Muscle of leg (tissue), 11 donors: Measurements from ENCODE around the gene INTS14. TPM values are rescaled to one million over a fixed set of nuclear protein-coding genes. Genes with fewer than 3 reads are reported as not detected.

Source experiments
- DNase-seq: peaks from one replicate; pipeline ENCODE4 v3.0.0; 2013
- H3K27ac ChIP-seq: one replicate; pipeline ENCODE4 v1.5.1; 2013; ENCODE audit warnings: mild to moderate bottlenecking, low read length, control low read depth
- H3K27me3 ChIP-seq: one replicate; pipeline ENCODE4 v1.6.1; 2013; ENCODE audit warnings: low read length; ENCODE audit not compliant: control insufficient read depth, insufficient read depth
- H3K36me3 ChIP-seq: one replicate; pipeline ENCODE4 v1.6.1; 2013; ENCODE audit warnings: low read length; ENCODE audit not compliant: control insufficient read depth, insufficient read depth
- H3K4me1 ChIP-seq: one replicate; pipeline ENCODE4 v1.6.1; 2013; ENCODE audit warnings: low read length; ENCODE audit not compliant: control insufficient read depth, insufficient read depth
- H3K4me3 ChIP-seq: one replicate; pipeline ENCODE4 v1.5.1; 2013; ENCODE audit warnings: low read length, control low read depth
- H3K9me3 ChIP-seq: replicated peaks from 2 replicates; pipeline ENCODE4 v1.6.1; 2013; ENCODE audit warnings: low read depth, low read length; ENCODE audit not compliant: control insufficient read depth
- WGBS: methylation state at CpG from one replicate; pipeline ENCODE4 v1.1.5; 2013; ENCODE audit warnings: missing lambda C conversion rate; ENCODE audit not compliant: insufficient coverage; 5-methylcytosine and 5-hydroxymethylcytosine counted together
- polyA plus RNA-seq, 8 donors: library from polyadenylated mRNA; unstranded; fragments of 120-200 nt; gene quantifications; one replicate each; pipeline versions ENCODE4 v1.2.1 to v1.2.3, GENCODE V29; 2013; ENCODE audit warnings: inconsistent platforms in 1 of 8, low replicate concordance in 1 of 8; ENCODE audit not compliant: insufficient read length in 8 of 8, insufficient read depth in 1 of 8
- total RNA-seq: library from RNA; stranded (reverse); fragments of 120-200 nt; gene quantifications from one replicate; pipeline ENCODE4 v1.2.4, GENCODE V29; 2013

INTS14 gene
- total and polyA plus RNA-seq, 9 donors = 18.0 to 26.8 (median 22.3) TPM

DNA sequence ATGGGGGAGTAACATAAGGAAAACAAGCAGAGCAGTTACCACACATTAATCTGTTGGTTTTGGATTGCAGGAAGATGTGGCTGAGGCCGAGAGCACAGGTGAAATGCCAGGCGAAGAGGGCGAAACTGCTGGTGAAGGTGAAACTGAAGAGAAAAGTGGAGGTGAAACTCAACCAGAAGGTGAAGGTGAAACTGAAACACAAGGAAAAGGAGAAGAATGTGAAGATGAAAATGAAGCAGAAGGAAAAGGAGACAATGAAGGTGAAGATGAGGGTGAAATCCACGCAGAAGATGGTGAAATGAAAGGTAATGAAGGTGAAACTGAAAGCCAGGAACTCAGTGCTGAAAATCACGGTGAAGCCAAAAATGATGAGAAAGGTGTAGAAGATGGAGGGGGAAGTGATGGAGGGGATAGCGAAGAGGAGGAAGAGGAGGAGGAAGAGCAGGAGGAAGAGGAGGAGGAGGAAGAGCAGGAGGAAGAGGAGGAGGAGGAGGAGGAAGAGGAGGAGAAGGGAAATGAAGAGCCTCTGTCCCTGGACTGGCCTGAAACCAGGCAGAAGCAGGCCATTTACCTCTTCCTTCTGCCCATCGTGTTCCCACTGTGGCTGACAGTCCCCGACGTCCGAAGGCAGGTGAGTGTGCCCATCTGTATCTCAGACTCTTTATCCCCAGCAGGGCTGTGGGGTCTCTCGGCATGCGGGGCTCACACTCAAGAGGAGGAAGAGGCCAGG is 39.5 kb upstream of the INTS14 start:
- 95% methylated on average over 6 of the region's 12 CpGs for WGBS
- Histone ChIP-seq H3K36me3 (peaks cover 24% of the 10 kb centered on the region), H3K27me3 (no peaks in the 10 kb centered on the region), H3K9me3 (no peaks in the 10 kb centered on the region), H3K4me3 (no peak overlapping the region), H3K4me1 (no peaks in the 10 kb centered on the region), H3K27ac (no peak overlapping the region)
- DNase-seq = no peak

- H3K4me1 ChIP-seq = peaks cover 11% of the 10 kb centered on the region
- no peaks in the 10 kb centered on the region for H3K27me3 ChIP-seq
- DNase-seq = no peak
- WGBS = 47% methylated on average over 3 of the region's 4 CpGs
- H3K4me3 ChIP-seq = no peak overlapping the region
- peaks cover 8% of the 10 kb centered on the region for H3K36me3 ChIP-seq
- no peak overlapping the region for H3K27ac ChIP-seq
- no peaks in the 10 kb centered on the region for H3K9me3 ChIP-seq
These were observed 35.6 kb upstream of the INTS14 start for GRCh38 chr15:65646486-65646885.

DNA sequence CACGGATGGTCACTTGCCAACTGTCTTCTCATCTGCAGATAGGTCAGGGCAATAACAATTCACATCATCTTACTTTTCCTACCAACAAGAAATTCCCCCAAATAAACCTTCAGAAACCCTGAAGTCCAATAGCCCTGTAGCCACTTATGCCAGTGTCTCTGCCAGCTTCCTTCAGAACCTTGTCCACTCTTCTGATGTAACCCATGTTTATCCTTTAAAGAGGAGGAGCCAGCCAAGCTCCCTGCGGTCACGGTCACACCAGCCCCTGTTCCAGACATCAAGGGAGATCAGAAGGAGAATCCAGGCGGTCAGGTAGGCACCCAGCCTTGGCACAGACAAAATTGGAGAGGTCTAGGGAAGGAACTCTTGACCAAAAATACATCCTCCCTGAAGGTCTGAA is 34.5 kb upstream of the INTS14 start:
- Histone ChIP-seq H3K4me1 (peaks cover 12% of the 10 kb centered on the region), H3K4me3 (no peak overlapping the region), H3K27ac (no peak overlapping the region), H3K27me3 (no peaks in the 10 kb centered on the region), H3K9me3 (no peaks in the 10 kb centered on the region), H3K36me3 (no peaks in the 10 kb centered on the region)
- WGBS = 60% methylated on average over 1 of the region's 4 CpGs
- no peak for DNase-seq

DNA sequence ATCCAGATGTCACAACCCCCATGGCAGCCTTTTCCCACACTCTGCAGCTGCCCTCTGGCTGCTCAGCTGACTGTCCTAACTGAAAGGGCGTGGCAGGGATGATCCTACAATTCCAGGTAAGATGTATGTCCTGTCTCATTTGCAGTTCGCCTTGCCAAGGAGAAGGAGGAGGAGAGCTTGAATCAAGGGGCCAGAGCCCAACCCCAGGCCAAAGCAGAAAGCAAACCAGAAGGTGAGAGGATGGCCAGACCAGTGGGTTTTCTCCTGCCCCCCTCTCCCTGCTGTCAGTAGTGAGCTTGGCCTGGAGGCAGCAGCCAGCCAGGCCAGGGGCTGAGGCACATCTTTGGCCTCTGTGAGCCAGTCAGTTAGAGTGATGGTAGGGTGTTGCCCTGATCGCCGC is 33.4 kb upstream of the INTS14 start:
- peaks cover 12% of the 10 kb centered on the region for H3K4me1 ChIP-seq
- no peaks in the 10 kb centered on the region for H3K9me3 ChIP-seq
- H3K36me3 ChIP-seq = no peaks in the 10 kb centered on the region
- no peak overlapping the region for H3K27ac ChIP-seq
- WGBS = 82% methylated on average over 1 of the region's 4 CpGs
- no peaks in the 10 kb centered on the region for H3K27me3 ChIP-seq
- H3K4me3 ChIP-seq = no peak overlapping the region
- DNase-seq = no peak

DNA sequence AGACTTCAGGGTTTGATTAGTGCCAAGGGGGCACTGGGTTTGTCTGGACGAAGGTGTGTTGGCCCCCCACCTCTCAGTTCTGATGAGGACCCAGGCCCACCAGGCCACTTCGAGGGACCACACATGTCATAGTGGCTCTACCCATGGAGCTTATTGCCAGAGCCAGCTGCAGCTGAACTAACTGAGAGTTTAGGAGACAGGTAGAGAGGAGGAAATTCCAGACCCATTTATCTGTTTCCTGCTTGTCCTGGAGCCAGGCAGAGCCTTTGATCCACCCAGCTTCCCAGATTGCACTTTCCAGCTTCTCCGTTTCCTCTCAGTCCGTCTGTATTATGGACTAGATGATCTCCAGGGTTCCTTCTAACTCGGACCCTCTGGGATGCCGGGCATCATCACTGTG is 31.7 kb upstream of the INTS14 start:
- H3K27ac ChIP-seq = no peak overlapping the region
- WGBS = 54% methylated on average over 4 of the region's 6 CpGs

GRCh38 chr15:65641768-65642475 is 31.0 kb upstream of the INTS14 start:
- H3K36me3 ChIP-seq = no peaks in the 10 kb centered on the region
- DNase-seq = peak; percentile 18
- WGBS = 17% methylated on average over 3 of the region's 6 CpGs
- no peaks in the 10 kb centered on the region for H3K27me3 ChIP-seq
- H3K4me3 ChIP-seq = no peak overlapping the region
- no peak overlapping the region for H3K27ac ChIP-seq
- no peaks in the 10 kb centered on the region for H3K9me3 ChIP-seq
- peaks cover 12% of the 10 kb centered on the region for H3K4me1 ChIP-seq

More for the DNA sequence above, 31.7 kb upstream of the INTS14 start:
- Histone ChIP-seq H3K9me3 (no peaks in the 10 kb centered on the region), H3K4me1 (peaks cover 12% of the 10 kb centered on the region), H3K27me3 (no peaks in the 10 kb centered on the region), H3K36me3 (no peaks in the 10 kb centered on the region), H3K4me3 (no peak overlapping the region)
- DNase-seq = no peak

DNA sequence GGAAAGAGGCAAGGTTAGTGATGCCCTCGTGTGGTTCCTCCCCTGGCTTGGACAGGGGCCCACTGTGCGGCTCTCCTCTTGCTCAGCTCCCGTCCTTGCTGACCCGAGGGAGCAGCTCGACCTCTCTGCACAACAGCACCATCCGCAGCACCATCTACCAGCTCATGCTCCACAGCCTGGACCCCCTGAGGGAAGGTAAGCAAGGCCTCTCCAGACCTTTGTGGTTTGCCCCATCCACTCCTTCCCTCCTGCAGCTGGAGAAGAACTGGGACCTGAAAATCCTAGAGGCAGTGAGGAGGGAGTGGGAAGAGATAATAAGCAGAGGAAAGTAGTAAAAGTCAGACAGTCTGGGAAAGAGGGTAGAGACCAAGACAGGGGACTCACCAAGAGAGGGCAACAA is 28.6 kb upstream of the INTS14 start:
- H3K9me3 ChIP-seq = no peaks in the 10 kb centered on the region
- DNase-seq = no peak
- H3K4me3 ChIP-seq = no peak overlapping the region
- 58% methylated on average over 4 of the region's 6 CpGs for WGBS
- no peak overlapping the region for H3K27ac ChIP-seq
- H3K36me3 ChIP-seq = no peaks in the 10 kb centered on the region
- H3K4me1 ChIP-seq = peaks cover 12% of the 10 kb centered on the region
- H3K27me3 ChIP-seq = no peaks in the 10 kb centered on the region

GRCh38 chr15:65638681-65639089 is 27.8 kb upstream of the INTS14 start:
- Histone ChIP-seq H3K4me3 (no peak overlapping the region), H3K27me3 (no peaks in the 10 kb centered on the region), H3K36me3 (no peaks in the 10 kb centered on the region), H3K4me1 (peaks cover 12% of the 10 kb centered on the region), H3K9me3 (no peaks in the 10 kb centered on the region), H3K27ac (no peak overlapping the region)
- 0% methylated on average over 2 of the region's 3 CpGs for WGBS
- DNase-seq = peak; percentile 89

- H3K4me1 ChIP-seq = peaks cover 12% of the 10 kb centered on the region
- no peak overlapping the region for H3K27ac ChIP-seq
- no peaks in the 10 kb centered on the region for H3K36me3 ChIP-seq
- no peak for DNase-seq
- 97% methylated on average over 4 of the region's 5 CpGs for WGBS
- no peak overlapping the region for H3K4me3 ChIP-seq
- no peaks in the 10 kb centered on the region for H3K9me3 ChIP-seq
- no peaks in the 10 kb centered on the region for H3K27me3 ChIP-seq
These were observed 27.2 kb upstream of the INTS14 start for GRCh38 chr15:65638109-65638508.

DNA sequence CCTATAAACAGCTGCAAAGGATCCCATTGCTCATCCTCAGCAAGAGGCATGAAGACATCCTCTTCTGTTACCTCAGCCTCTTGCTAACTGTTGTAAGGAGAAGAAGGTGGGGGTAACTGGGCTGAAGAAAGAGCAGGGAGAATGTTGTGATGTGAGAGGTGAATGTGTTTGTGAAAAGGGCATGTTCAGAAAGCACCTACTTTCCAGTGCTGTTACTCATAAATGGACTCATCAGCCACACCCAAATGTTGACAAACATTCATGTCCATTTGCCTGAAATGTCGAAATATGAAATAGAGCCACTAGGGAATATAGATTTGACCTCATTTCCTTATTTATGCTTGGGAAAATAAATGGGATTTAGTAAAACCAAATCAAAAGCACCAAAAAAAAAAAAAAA is 23.4 kb upstream of the INTS14 start:
- no peaks in the 10 kb centered on the region for H3K9me3 ChIP-seq
- no peaks in the 10 kb centered on the region for H3K27me3 ChIP-seq
- no peaks in the 10 kb centered on the region for H3K36me3 ChIP-seq
- no CpG with 5 or more reads among the region's 1 CpG for WGBS
- H3K27ac ChIP-seq = no peak overlapping the region
- no peaks in the 10 kb centered on the region for H3K4me1 ChIP-seq
- no peak for DNase-seq
- H3K4me3 ChIP-seq = no peak overlapping the region
